HG03571 (cell line): ENCODE results near the gene TMEM272.

Experiments used
- ATAC-seq: cut with Tn5 transposase; IDR thresholded peaks from one replicate; pipeline ENCODE4 v1.9.1; 2021; ENCODE audit not compliant: unreplicated experiment

Gene TMEM272

DNA sequence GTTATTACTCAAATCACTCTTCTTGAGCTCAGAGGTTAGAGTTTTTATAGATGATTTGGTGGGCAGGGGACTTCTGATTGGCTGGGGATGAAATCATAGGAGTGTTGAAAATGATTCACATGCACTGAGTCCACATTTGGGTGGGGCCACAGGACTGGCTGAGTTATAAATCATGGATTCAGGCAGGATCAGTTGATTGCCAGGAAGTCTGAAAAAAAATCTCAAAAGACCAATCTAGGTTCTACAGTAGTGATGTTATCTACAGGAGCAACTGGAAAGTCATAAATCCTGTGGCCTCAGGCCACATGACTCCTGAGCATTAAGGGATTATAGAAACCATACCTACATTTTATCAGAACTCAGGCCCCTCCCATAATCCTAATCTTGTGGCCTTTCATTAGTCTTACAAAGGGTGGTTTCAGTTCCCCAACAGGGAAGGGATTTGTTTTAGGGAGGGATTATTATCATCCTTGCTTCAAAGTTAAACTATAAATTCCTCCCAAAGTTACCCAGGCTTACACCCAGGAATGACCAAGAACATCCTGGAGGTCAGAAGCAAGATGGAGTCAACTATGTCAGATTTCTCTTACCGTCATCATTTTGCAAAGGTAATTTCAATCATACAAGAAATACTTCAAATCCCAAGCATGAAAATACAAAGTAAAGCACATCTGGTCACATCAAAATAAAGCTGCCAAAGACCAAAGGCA, 11.2 kb upstream of the TMEM272 start:
- ATAC-seq = no peak

DNA sequence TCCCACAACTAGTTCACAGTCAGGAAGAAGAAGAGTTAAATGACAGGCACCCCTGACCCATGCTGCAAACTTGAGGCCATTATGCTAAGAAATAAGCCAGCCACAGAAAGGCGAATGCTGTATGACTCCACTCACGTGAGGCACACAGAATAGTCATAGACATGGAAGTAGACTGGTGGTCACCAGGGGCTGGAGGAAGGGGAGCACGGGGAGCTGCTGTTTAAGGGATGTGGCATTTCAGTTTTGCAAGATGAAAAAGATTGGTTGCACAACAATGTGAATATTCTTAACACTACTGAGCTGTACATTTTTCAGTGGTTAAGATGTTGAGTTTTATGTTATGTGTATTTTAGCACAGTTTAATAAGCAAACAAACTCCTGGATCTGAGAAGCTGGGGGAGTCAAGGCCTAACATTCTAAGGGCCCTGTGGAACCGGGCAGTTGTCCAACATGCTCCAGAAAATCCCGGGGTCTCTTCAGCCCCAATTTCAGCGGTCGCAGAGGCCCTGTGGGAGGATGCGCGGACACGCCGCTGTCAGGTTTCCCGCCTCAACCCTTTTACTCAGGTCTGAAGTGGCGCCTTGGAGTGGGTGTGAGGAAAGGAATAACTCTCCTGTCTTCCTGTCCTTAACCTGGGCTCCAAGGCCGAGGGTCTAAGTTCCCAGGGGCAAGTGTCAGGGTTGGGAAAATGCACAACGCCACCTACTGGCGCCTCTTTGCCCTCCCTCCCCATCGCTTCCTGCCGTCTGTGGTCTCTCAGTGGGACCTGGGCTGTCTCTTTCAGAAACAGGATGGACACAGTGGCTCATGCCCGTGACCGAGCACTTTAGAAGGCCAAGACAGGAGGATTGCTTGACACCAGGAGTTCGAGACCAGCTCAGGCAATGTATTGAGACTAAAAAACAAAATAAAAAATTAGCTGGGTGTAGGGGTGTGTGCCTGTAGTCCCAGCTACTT, 4.4 kb upstream of the TMEM272 start:
- no peak for ATAC-seq

- no peak for ATAC-seq
These were observed 3.7 kb upstream of the TMEM272 start for GRCh38 chr13:51848674-51849073.

GRCh38 chr13:51846756-51847155, 1.8 kb upstream of the TMEM272 start:
- no peak for ATAC-seq

- ATAC-seq = no peak
These were observed 769 bp upstream of the TMEM272 start for GRCh38 chr13:51845574-51846318.

GRCh38 chr13:51843529-51843928, 1.4 kb downstream of the TMEM272 start:
- no peak for ATAC-seq

GRCh38 chr13:51841732-51842131, 3.2 kb downstream of the TMEM272 start:
- no peak for ATAC-seq

GRCh38 chr13:51840917-51841316, 4.1 kb downstream of the TMEM272 start:
- ATAC-seq = no peak

- ATAC-seq = no peak
These were observed 5.1 kb downstream of the TMEM272 start for GRCh38 chr13:51839711-51840540.

GRCh38 chr13:51838240-51838846, 6.6 kb downstream of the TMEM272 start:
- no peak for ATAC-seq

DNA sequence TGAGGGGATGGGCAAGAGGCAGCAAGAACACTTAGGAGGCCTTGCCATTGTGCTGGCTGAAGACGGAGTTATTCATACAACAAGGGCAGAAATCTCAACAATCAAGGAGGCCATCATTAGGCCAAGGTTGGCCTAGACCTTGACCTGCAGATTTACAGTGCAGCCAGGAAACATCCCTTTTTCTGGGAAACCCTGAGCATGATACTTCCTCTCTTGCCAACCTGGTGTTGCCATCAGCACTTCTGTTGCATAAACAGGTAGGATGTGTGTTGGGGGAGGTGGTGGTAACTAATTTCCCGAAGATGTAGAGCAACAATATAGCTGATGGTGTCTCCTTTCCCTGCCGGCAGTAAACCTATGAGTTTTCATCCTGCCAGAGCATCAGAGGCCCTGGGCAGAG, 8.0 kb downstream of the TMEM272 start:
- ATAC-seq = no peak

DNA sequence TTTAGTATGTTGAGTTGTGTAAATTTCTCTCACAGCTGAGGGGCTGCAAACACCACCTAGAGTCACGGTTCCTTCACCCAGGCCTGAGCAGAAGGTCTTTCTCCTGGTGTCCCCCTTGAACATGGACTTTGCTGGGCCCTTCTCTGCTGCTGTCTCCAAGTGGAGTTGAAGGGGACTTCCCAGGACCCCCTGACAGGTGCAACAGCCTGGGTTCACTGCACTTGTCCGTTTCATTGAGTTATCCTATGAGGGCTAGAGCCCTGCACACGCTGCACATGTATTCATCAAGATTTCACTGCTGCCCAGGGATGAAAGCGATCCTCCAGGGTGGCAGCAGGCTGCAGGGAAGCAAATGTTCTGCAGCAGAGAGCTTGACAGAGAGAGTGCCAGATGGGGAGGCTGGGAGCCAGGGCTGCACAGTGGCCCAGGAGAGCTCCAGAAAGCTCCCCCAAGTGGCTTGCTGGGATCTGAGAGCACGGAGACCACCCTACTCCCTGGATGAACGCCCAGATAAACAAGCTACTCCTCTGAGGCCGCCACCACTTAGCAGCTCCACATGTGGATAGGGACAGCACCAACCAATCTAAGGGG, 10.3 kb downstream of the TMEM272 start:
- ATAC-seq = no peak

- ATAC-seq = no peak
These were observed 11.0 kb downstream of the TMEM272 start for GRCh38 chr13:51833980-51834379.

DNA sequence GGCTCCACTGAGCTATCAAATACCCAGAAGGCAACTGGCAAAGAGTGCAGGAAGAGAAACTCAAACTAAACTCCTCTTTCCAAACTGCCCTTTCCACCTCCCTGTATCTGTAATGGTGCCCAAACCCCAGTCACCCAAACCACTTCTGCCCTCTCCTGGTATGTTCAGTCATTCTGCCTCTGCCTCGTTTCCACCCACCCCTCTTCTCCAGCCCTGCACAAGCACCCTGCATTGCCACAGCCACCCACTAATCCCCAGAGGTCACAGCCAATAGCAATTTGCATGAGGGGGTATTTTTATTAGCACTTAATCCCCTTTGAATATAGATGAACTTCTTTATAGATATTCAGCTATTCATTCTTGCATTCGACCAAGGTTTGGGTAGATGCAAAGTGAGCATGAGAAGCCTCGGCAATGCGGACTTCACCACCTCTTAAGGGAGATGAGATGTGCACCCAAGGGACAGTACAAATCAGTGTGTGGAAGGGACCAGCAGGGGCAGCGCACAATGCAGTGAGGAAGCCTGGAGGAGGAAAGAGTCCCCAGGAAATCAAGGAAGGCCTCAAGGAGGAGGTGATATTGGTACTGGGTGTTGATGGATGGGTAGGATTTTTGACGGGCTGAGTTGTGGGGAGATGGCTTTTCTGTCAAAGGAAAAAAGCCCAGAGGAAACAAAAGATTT, 12.4 kb downstream of the TMEM272 start:
- ATAC-seq = peak; percentile 73

DNA sequence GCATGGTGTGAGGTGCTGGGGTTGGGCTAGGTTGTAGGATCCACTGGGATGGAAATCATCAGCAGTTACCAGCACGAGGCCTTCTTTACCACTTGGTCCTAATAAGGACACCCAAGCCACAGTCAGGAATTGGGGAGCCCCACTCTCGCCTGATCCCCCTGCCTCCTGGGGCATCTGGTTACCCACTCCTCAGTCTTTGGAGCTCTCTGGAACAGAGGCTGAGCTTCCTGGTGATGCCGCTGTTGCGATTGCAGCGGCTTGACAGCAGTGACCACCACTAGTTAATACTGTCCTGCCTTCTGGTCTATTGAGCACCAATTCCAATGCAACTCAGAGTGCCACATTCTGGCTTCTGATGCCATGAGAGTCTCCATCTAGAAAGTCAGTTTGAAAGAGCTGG, 13.5 kb downstream of the TMEM272 start:
- ATAC-seq = no peak

DNA sequence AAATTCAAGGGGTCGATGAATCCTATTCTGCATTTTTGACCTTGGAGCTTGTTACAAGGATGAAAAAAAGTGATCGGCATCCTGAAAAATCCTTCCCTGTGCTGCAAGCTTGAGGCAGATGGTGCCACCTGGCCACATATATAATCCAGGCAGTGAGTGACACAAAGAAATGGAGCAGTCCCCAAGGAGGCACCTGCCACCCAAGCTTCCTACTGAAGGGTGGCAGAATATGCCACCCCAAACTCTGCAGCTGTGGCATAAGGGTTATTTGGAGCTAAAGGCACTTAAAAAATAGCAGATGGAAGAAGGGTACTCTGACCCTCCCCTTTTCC, 15.4 kb downstream of the TMEM272 start:
- ATAC-seq = no peak

- no peak for ATAC-seq
These were observed 16.0 kb downstream of the TMEM272 start for GRCh38 chr13:51828730-51829567.

- ATAC-seq = no peak
These were observed 17.7 kb downstream of the TMEM272 start for GRCh38 chr13:51827254-51827653.
